Fibroblast of villous mesenchyme (primary cell): ENCODE results near the gene FBN1. TPM values are rescaled to one million over a fixed set of nuclear protein-coding genes. Genes with fewer than 3 reads are reported as not detected.

Experiments used
- DNase-seq: peaks from one replicate; pipeline ENCODE4 v3.0.0-alpha.2; 2010; ENCODE audit warnings: low read depth
- H3K4me3 ChIP-seq: 2 replicates; pipeline ENCODE4 v1.5.1; 2011; ENCODE audit warnings: low read depth, mild to moderate bottlenecking, low read length
- CTCF ChIP-seq: IDR thresholded peaks from 2 replicates; pipeline ENCODE4 v1.5.1; 2012; ENCODE audit warnings: low read depth, mild to moderate bottlenecking, low read length; ENCODE audit not compliant: insufficient read depth
- total RNA-seq: library from RNA; depleted of rRNA; stranded (reverse); fragments of >200 nt; gene quantifications from 2 replicates; pipeline ENCODE4 v1.2.3, GENCODE V29; 2012

FBN1 gene
- total RNA-seq, 1 donor, result 333 TPM

DNA sequence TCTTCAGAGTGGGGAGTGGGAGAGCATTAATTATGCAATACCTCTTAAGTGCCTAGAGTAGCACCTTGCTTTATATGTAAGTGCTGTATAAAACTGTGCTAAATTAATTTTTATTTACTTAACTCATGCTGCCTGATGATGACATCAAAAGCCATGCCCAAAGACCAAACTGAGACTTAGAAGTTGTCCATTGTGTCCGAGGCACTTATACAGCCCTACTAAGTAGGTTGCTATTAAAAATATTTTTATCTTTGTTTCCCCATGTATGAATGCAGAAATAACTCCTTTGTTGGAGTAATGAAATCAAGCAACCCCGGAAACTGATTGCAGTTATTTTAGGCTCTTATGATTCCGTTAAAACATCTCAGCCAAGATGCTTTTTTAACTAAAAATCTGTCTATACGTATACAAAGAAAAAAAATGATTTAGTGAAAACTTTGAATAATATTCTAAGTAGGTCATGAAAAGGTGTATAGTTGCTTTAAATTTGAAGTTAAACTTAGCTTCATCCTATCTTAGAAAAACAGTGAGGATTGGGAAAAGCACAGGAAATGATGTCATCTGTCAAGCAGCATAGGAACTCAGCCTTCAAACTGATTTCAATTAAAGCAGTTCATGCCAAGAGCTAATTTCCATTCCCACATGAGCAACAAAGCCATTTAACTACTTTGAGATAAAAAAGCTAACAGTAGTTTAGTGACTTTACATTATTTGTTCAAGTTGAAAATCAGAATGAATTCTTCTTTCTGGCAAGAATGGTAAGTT lies 43.0 kb downstream of the FBN1 start:
- no peak for TF ChIP-seq CTCF
- no peak overlapping the region for H3K4me3 ChIP-seq
- DNase-seq, result peak; percentile 64

- DNase-seq, result no peak
- H3K4me3 ChIP-seq, result no peak overlapping the region
- TF ChIP-seq CTCF, result no peak
Observed at GRCh38 chr15:48601095-48601494, 44.4 kb downstream of the FBN1 start.

- DNase-seq, result no peak
- TF ChIP-seq CTCF, result no peak
- H3K4me3 ChIP-seq, result no peak overlapping the region
Observed at GRCh38 chr15:48596841-48597240, 48.7 kb downstream of the FBN1 start.

DNA sequence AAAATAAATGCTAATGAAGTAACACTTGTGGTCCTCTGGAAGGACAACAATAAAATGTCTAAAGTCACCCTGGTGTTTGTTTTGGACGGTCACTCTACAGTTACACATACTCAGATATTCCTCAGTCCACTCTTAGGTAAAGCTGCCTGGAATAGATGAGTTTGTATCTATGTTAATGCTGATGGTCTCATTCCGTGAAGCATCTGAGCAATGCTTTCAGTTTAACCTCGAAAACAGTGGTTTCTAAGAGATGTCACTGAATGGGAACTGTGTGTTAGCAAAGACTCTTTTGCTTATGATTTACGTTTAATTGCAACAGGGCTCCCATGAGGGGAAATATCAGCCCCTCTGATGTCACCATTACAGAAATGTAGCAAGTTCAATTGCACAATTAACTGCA lies 49.1 kb downstream of the FBN1 start:
- H3K4me3 ChIP-seq, result no peak overlapping the region
- no peak for TF ChIP-seq CTCF
- peak; percentile 67 for DNase-seq

GRCh38 chr15:48595981-48596380 lies 49.5 kb downstream of the FBN1 start:
- TF ChIP-seq CTCF, result no peak
- DNase-seq, result no peak
- H3K4me3 ChIP-seq, result no peak overlapping the region

- no peak for TF ChIP-seq CTCF
- no peak for DNase-seq
- H3K4me3 ChIP-seq, result no peak overlapping the region
Observed at GRCh38 chr15:48592933-48593332, 52.6 kb downstream of the FBN1 start.
